SJCRH30 (cell line): ENCODE results near the gene MALSU1. TPM values are rescaled to one million over a fixed set of nuclear protein-coding genes. Genes with fewer than 3 reads are reported as not detected.
A peak's percentile ranks its signal among the peaks of the same experiment; 100 is the strongest.

ENCODE experiments used
- DNase-seq, 2 experiments: peaks; one replicate each; pipeline ENCODE4 v3.0.0-alpha.2; 2015 to 2020
- H3K27ac ChIP-seq: fragments of 250-450 bp; sonication (Bioruptor Pico); 2 replicates; pipeline ENCODE4 v1.5.1; 2020; ENCODE audit warnings: mild to moderate bottlenecking, moderate library complexity
- H3K27me3 ChIP-seq: fragments of 250-450 bp; sonication (Bioruptor Pico); 2 replicates; pipeline ENCODE4 v1.5.1; 2020; ENCODE audit warnings: mild to moderate bottlenecking, moderate library complexity
- H3K36me3 ChIP-seq: fragments of 250-450 bp; sonication (Bioruptor Pico); 2 replicates; pipeline ENCODE4 v1.5.1; 2020; ENCODE audit warnings: mild to moderate bottlenecking, moderate library complexity
- H3K4me1 ChIP-seq: fragments of 250-450 bp; sonication (Bioruptor Pico); 2 replicates; pipeline ENCODE4 v1.5.1; 2020; ENCODE audit warnings: mild to moderate bottlenecking, moderate library complexity
- H3K4me3 ChIP-seq: fragments of 250-450 bp; sonication (Bioruptor Pico); 2 replicates; pipeline ENCODE4 v1.5.1; 2020; ENCODE audit warnings: mild to moderate bottlenecking, moderate library complexity
- H3K9me3 ChIP-seq: fragments of 250-450 bp; sonication (Bioruptor Pico); replicated peaks from 2 replicates; pipeline ENCODE4 v1.5.1; 2020; ENCODE audit warnings: mild to moderate bottlenecking, moderate library complexity
- total RNA-seq: library from RNA; depleted of rRNA; stranded (reverse); fragments of >200 nt; shearing (Covaris generic); gene quantifications from 2 replicates; pipeline ENCODE4 v1.2.3, GENCODE V29; 2014

Gene MALSU1
- total RNA-seq, 1 experiment from 2014 or later, result 86.7 TPM

DNA sequence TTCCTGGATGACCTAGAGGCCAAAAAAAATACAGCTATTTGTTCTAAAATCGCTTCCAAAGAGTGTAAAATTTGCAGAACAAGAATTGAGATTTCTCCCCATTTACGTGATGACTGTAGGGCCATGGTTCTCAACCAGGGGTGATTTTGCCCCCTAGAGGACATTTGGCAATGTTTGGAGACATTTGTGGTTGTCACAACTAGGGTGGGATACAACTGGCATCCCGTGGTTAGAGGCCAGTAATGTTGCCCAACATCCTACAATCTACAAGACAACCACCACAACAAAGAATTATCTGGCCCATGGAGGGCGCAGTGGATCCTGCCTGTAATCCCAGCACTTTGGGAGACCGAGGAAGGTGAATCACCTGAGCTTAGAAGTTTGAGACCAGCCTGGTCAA is 22.8 kb upstream of the MALSU1 start:
- H3K4me1 ChIP-seq, result peaks cover 21% of the 10 kb centered on the region
- no peak overlapping the region for H3K4me3 ChIP-seq
- peak; percentile 67 to 84 for DNase-seq
- peak overlapping the region; percentile 18 for H3K27ac ChIP-seq
- H3K9me3 ChIP-seq, result no peaks in the 10 kb centered on the region
- H3K36me3 ChIP-seq, result no peaks in the 10 kb centered on the region
- no peaks in the 10 kb centered on the region for H3K27me3 ChIP-seq

DNA sequence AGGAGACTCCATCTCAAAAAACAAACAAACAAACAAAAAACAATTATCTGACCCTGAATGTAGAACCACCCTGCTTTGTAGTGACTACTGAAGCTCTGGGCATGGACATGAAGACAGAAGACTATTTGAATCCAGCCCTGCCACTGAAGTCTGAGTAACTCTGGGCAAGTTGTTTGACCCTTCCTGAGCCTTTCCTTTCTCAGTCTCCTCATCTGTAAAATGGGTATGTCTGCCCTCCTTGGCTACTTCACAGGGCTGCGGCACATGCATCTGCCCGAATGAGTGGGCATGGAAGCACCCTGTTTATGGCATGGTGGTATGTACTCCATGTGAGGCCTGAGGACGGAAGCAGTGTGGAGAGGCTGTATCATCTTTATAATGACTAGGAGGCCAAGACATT is 22.2 kb upstream of the MALSU1 start:
- Histone ChIP-seq H3K36me3 (no peaks in the 10 kb centered on the region), H3K4me1 (peaks cover 22% of the 10 kb centered on the region), H3K27me3 (no peaks in the 10 kb centered on the region), H3K9me3 (no peaks in the 10 kb centered on the region), H3K27ac (no peak overlapping the region), H3K4me3 (no peak overlapping the region)
- DNase-seq, result no peak

DNA sequence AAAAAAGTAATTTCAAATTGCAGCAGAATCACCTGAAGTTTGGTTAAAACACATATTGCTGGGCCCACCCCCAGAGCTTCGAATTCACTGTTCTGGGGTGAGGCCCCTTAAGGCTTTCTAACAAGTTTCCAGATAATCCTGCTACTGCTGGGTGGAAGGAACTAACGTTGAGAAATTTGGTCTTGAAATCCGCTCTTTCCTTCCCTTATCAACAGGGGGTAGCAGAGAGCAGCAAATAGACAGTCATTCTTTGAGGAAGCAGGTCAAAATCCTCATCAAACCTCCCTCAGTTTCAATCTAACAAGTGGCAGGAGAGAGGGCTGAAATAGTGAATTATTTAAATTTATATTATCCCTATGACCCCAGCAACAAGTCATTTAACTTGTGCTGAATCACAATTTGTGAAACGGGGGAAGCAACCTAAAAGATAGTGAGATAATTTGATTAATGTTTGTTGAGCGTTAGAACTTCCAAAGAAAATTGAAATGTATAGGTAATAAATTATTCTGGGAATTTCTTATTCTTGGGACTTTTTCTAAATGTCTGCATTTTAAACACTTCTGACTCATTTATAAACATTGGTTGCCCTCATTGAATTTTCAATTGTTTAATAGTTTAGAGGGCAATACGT is 21.7 kb upstream of the MALSU1 start:
- H3K4me1 ChIP-seq, result peaks cover 22% of the 10 kb centered on the region
- no peaks in the 10 kb centered on the region for H3K36me3 ChIP-seq
- DNase-seq, result peak; percentile 62 to 90
- H3K27ac ChIP-seq, result no peak overlapping the region
- no peaks in the 10 kb centered on the region for H3K27me3 ChIP-seq
- no peaks in the 10 kb centered on the region for H3K9me3 ChIP-seq
- no peak overlapping the region for H3K4me3 ChIP-seq

DNA sequence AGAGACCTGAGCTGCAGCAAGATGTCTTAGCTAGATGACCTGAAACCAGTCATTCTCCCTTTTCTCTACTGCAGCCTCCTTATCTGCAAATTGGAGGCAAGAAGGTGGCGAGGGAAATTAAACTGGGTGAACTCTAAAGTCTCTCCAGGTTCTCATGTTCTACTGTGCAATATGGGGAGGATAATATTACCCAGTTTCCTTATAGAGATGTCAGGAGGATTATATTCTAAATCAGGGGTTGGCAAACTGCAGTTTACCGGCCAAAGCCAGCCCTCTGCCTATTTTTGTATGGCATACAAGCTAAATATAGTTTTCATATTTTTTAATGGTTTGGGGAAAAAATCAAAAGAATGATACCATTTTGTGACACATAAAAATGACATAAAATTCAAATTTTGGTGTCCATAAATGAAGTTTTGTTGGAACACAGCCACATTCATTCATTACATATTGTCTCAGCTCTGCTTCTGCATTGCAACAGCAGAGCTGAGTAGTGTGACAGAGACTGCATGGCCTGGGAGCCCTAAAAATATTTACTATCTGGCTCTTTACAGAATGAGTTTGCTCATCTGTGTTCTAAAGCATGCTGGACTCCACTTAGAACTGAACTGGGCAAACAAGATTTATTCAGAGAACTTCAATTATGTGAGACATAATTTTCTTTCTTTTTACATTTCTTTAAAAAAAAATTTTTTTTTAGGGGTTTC is 19.2 kb upstream of the MALSU1 start:
- no peaks in the 10 kb centered on the region for H3K36me3 ChIP-seq
- no peak for DNase-seq
- no peaks in the 10 kb centered on the region for H3K27me3 ChIP-seq
- H3K27ac ChIP-seq, result no peak overlapping the region
- peaks cover 22% of the 10 kb centered on the region for H3K4me1 ChIP-seq
- no peak overlapping the region for H3K4me3 ChIP-seq
- H3K9me3 ChIP-seq, result no peaks in the 10 kb centered on the region

DNA sequence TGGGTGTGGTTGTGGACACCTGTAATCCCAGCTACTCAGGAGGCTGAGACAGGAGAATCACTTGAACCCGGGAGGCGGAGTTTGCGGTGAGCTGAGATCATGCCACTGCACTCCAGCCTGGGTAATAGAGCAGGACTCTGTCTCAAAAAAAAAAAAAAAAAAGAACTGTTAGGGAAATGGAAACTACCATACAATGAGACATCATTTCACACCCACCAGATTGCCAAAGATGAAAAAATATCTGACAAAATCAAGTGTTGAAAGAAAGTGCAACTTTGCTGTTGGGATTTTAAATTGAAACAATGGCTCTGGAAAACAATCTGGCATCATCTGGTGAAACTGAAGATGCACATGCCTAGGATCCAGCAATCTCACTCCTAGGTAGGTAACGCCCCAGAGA is 16.1 kb upstream of the MALSU1 start:
- no peak overlapping the region for H3K27ac ChIP-seq
- no peaks in the 10 kb centered on the region for H3K36me3 ChIP-seq
- H3K4me1 ChIP-seq, result peaks cover 16% of the 10 kb centered on the region
- no peak overlapping the region for H3K4me3 ChIP-seq
- no peaks in the 10 kb centered on the region for H3K9me3 ChIP-seq
- no peak for DNase-seq
- H3K27me3 ChIP-seq, result no peaks in the 10 kb centered on the region

DNA sequence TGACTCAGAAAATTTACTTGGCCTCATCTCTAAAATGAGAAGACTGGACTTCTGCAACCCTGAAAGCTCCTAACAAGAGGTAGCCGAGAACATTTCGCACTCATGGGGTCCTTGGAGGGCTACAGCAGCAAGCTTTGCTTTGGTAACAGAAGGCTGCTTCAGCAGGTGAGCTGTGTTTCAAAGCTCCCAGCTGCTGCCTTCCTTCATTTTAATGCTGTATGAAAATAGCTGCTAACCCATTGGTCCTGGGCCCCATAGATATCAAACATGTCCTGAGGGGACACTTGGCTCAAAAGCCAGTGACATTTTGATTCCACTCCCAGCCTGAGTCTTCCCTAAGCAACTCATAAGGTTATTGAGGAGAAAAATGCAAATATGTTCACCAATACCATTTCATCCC is 14.3 kb upstream of the MALSU1 start:
- H3K27me3 ChIP-seq, result no peaks in the 10 kb centered on the region
- H3K36me3 ChIP-seq, result no peaks in the 10 kb centered on the region
- peaks cover 16% of the 10 kb centered on the region for H3K4me1 ChIP-seq
- DNase-seq, result peak; percentile 69 to 85
- no peaks in the 10 kb centered on the region for H3K9me3 ChIP-seq
- H3K27ac ChIP-seq, result no peak overlapping the region; the same call in 1 of the 2 replicates
- H3K4me3 ChIP-seq, result no peak overlapping the region

DNA sequence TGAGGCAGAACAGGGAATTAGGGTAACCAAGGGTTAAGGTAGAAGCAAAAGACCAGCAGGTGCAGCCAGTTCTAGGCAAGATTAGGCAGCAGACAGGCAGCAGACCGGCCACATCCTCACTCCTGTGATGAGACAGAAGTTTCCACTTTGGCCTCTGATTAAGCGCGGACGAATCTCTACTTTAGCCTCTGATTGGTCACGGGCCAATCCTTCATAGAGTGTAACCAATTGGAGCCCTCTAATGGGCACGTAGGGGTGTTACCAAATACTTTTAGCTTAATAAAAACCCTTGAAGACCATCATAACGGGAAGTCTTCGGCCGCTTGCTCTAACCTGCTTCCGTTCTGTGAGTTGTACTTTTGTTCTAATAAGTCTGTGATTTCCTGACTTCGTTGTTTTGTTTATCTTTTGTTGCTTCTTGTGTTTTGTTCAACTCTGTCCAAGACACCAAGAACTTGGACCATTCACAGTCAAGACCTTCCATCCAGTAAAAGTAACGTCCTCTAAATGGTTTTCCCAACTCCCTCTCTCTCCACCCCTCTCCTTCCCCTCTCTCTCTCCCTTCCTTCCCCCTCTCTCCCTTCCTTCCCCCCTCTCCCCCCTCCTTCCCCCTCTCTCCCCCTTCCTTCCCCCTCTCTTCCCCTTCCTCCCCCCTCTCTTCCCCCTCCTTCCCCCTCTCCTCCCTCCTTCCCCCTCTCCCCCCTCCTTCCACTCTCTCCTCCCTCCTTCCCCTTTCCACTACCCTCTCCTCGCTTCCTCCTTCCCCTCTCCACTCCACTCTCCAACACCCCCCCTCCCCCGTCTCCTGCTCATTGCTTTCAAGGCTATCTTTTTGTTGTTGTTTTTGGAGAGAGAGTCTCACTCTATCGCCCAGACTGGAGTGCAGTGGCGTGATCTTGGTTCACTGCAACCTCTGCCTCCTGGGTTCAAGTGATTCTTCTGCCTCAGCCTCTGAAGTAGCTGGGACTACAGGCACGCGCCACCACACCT is 13.2 kb upstream of the MALSU1 start:
- H3K4me1 ChIP-seq, result peaks cover 16% of the 10 kb centered on the region
- peak; percentile 86 to 96 for DNase-seq
- peak overlapping the region; percentile 56 for H3K4me3 ChIP-seq
- no peak overlapping the region for H3K27ac ChIP-seq
- H3K27me3 ChIP-seq, result no peaks in the 10 kb centered on the region
- H3K36me3 ChIP-seq, result no peaks in the 10 kb centered on the region
- H3K9me3 ChIP-seq, result no peaks in the 10 kb centered on the region

DNA sequence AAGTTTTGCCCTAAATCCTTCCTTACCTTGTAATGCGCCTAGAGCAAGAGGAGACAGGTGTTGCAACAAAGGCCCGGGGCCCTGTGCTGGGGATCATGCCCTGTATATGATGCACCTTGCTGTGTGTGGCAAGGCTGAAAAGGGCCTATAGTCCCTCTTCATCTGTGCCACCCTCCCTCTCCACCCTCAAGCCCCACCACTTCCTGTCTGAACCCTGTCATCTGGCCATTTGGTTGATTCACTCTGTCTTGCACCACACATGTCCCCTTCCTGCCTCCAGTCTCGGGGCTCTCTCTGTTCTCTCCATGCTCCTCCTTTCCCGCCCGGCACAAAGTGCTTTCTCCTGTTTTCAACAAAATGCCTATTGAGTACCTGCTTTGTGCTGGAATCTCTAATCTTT is 11.5 kb upstream of the MALSU1 start:
- Histone ChIP-seq H3K36me3 (no peaks in the 10 kb centered on the region), H3K9me3 (no peaks in the 10 kb centered on the region), H3K27ac (no peak overlapping the region), H3K4me1 (peaks cover 13% of the 10 kb centered on the region), H3K4me3 (no peak overlapping the region), H3K27me3 (no peaks in the 10 kb centered on the region)
- DNase-seq, result no peak

DNA sequence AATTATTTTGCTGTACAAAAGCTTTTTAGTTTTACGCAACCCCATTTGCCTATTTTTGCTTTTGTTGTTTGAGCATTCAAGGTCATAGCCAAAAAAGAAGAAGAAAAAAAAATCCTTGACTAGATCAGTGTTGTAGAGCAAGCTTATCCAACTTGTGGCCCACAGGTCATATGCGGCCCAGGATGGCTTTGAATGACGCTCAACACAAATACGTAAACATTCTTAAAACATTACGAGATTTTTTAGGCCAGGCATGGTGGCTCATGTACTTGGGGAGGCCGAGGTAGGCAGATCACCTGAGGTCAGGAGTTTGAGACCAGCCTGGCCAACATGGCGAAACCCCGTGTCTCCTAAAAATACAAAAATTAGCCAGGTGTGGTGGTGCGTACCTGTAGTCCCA is 8.1 kb upstream of the MALSU1 start:
- H3K4me3 ChIP-seq, result no peak overlapping the region
- H3K4me1 ChIP-seq, result no peaks in the 10 kb centered on the region
- no peaks in the 10 kb centered on the region for H3K9me3 ChIP-seq
- H3K27ac ChIP-seq, result no peak overlapping the region
- H3K36me3 ChIP-seq, result no peaks in the 10 kb centered on the region
- no peaks in the 10 kb centered on the region for H3K27me3 ChIP-seq
- DNase-seq, result no peak

DNA sequence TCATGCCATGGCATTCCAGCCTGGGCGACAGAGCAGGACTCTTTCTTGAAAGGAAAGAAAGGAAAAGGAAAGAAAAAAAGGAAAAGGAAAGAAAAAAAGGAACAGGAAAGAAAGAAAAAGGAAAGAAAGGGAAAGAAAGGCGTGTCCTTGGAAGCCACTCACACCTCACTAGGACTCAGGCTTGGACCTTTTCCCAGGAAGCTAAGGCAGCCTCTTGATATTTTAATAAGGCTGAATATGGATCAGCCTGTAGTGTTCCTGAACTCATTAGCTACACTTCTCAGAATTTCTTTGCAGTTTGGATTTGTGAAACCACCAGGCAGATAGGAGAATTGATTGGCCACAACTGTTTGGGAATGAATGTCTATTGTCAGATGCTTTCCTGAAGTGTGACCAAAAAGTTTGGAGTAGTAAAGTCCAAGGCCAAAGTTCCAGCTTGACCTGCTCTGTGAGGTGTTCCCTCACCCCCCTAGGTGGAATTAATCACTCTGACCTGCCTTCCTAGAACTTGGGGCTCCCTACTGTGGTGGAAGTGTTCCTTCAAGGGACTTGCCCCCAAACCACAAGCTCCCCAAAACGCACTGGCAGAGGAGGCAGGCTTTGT is 7.1 kb upstream of the MALSU1 start:
- no peak overlapping the region for H3K4me3 ChIP-seq
- H3K27ac ChIP-seq, result no peak overlapping the region
- no peak for DNase-seq
- H3K9me3 ChIP-seq, result no peaks in the 10 kb centered on the region
- H3K36me3 ChIP-seq, result no peaks in the 10 kb centered on the region
- no peaks in the 10 kb centered on the region for H3K4me1 ChIP-seq
- no peaks in the 10 kb centered on the region for H3K27me3 ChIP-seq

DNA sequence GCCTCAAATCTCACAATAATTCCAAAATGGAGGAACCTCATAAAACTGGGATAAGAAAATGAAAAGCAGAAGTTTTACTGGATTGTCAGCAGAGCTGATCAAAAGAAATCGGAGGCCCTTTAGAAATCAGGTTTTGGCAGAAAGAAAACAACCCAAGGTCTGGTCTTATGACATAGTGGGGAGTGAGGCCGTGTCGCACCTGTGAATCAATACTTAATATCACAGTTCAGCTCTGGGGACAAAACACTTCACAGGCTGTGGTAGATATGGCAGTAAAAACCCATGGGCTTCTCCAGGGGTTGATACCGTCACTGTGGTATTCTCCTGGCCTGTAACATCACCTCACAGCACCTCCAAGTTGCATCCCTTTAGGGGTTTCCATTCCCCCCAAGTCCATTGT is 6.5 kb upstream of the MALSU1 start:
- Histone ChIP-seq H3K27ac (no peak overlapping the region), H3K4me3 (no peak overlapping the region), H3K9me3 (no peaks in the 10 kb centered on the region), H3K27me3 (no peaks in the 10 kb centered on the region), H3K4me1 (no peaks in the 10 kb centered on the region), H3K36me3 (no peaks in the 10 kb centered on the region)
- DNase-seq, result no peak

DNA sequence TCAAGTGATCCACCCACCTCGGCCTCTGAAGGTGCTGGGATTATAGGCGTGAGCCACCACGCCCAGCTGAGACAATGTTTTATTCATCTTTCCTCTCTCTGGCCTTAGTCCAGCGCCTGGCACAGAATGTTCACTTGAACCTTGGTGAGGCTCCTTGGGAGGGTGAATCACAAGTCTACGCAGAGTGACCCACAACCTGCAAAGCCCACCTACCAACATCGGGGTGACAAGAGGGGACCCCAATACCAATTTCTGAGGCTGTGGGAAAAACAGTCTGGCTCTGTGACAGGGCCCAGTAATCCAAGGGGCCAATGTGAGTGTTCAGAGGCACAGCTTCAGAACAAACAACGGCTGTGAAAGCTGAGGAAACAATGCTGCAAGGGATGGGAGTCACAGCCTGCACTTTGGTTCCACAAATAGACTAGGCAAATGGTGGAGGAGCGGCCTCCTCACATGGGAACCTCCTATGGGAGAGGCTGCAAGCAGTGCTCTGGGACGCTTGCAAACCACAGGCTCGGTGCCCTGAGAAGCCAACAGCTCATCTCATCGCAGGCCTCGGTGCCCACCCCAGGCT is 5.6 kb upstream of the MALSU1 start:
- Histone ChIP-seq H3K9me3 (no peaks in the 10 kb centered on the region), H3K27ac (no peak overlapping the region)
- no peak for DNase-seq

DNA sequence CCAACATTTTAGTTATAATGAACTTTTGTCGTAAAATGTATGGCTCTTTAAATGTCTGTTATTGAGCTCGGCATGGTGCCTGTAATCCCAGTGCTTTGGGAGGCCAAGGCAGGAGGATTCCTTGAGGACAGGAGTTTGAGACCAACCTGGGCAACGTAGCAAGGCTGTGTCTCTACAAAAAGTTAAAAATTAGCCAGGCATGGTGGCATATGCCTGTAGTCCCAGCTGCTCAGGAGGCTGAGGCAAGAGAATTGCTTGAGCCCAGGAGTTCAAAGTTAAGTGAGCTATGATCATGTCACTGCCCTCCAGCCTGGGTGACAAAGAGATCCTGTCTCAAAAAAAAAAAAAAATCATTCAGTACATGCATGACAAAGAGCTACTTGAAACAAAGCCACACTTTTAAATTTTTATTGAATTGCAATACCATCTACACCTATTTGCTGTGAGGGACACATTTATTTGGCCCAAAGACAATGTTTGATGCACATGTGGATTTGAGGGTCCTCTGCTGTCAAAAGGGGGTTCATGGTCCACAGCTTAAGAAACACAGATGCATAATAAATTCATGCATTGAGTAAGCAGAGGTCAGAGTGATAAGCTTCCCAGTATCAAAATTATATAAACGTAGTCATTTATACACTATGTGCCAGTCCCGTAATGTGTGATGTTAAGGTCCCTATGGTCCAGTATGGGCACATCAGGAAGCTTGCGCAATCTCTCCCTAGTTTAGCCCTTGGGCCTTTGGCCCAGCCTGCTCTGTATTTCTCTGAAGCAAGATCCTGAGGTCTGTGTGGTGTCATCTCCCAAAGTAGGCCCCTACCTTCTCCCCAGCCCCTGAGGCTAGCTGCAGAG is 4.4 kb upstream of the MALSU1 start:
- Histone ChIP-seq H3K36me3 (no peaks in the 10 kb centered on the region), H3K4me3 (no peak overlapping the region), H3K27ac (no peak overlapping the region), H3K4me1 (peaks cover 7% of the 10 kb centered on the region), H3K27me3 (no peaks in the 10 kb centered on the region), H3K9me3 (no peaks in the 10 kb centered on the region)
- DNase-seq, result no peak

More for the DNA sequence above, 5.6 kb upstream of the MALSU1 start:
- H3K36me3 ChIP-seq, result no peaks in the 10 kb centered on the region
- H3K4me3 ChIP-seq, result no peak overlapping the region
- H3K27me3 ChIP-seq, result no peaks in the 10 kb centered on the region
- H3K4me1 ChIP-seq, result peaks cover 7% of the 10 kb centered on the region

DNA sequence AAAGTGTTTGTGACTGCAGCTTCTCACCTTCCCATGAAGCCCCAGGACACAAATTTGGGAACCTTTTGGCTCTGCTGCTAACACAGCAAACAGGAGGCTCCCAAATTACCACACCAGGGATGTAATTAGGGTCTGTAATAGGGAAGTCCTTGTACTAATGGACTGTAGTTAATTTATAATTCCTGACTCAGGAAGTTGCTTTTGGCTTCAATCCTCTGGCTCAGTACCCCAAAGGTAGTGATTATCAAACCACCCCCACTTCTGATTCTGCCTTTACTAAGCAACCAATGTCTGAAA is 3.8 kb upstream of the MALSU1 start:
- no peak overlapping the region for H3K4me3 ChIP-seq
- H3K27me3 ChIP-seq, result no peaks in the 10 kb centered on the region
- no peaks in the 10 kb centered on the region for H3K9me3 ChIP-seq
- no peak for DNase-seq
- no peak overlapping the region for H3K27ac ChIP-seq
- H3K4me1 ChIP-seq, result peaks cover 9% of the 10 kb centered on the region
- H3K36me3 ChIP-seq, result no peaks in the 10 kb centered on the region
